Spleen (tissue), 7 donors: ENCODE data around the gene CLDN6.

Source experiments
- CTCF ChIP-seq, 11 experiments: fragments of 200-600 bp in 7 of 11; fragments of 450-650 bp in 4 of 11; sonication (generic) in 4 of 11; IDR thresholded peaks in 8 of 11; conservative IDR thresholded peaks in 3 of 11; 1 replicate in 7 of 11; 2 replicates in 4 of 11; pipeline versions ENCODE4 v1.4.0 to v1.8.0; 2016 to 2021; ENCODE audit warnings: antibody characterized with exemption in 11 of 11, inconsistent platforms in 4 of 11, mild to moderate bottlenecking in 1 of 11
- POLR2A ChIP-seq, 3 donors: fragments of 450-650 bp; IDR thresholded peaks; one replicate each; pipeline ENCODE4 v1.5.1; 2017; ENCODE audit warnings: antibody characterized with exemption in 3 of 3, mild to moderate bottlenecking in 1 of 3
- donor health status: DM: no; HTN: no; CAD: no; lungs with moderate emphysema.
- donor health status: DM: no; HTN: no; CAD: no.
- donor health status: DM: no; HTN: no; CAD: no.

- TF ChIP-seq CTCF (IDR thresholded peaks at IDR 0.05 in 8 of 11, conservative IDR thresholded peaks at IDR 0.05 in 3 of 11) (no peak), POLR2A (IDR thresholded peaks at IDR 0.05) (no peak)
Observed at GRCh38 chr16:3001316-3001715, 16.7 kb downstream of the CLDN6 start.
